Adipocyte (in vitro differentiated cells): ENCODE measurements around the gene DNAJC22.

Experiments used
- DNase-seq: peaks from one replicate; pipeline ENCODE4 v3.0.0-alpha.2; 2015; ENCODE audit warnings: low read depth
- H3K27me3 ChIP-seq: replicated peaks from 2 replicates; pipeline ENCODE4 v1.7.0; 2013; ENCODE audit warnings: mild to moderate bottlenecking, low read length, moderate library complexity; ENCODE audit not compliant: control insufficient read depth, insufficient read depth
- H3K36me3 ChIP-seq: 2 replicates; pipeline ENCODE4 v1.7.0; 2013; ENCODE audit warnings: low read length, mild to moderate bottlenecking, moderate library complexity; ENCODE audit not compliant: control insufficient read depth, insufficient read depth, severe bottlenecking
- H3K4me1 ChIP-seq: 2 replicates; pipeline ENCODE4 v1.7.0; 2013; ENCODE audit warnings: mild to moderate bottlenecking, low read length, moderate library complexity; ENCODE audit not compliant: control insufficient read depth, insufficient read depth
- H3K4me3 ChIP-seq: 2 replicates; pipeline ENCODE4 v1.7.0; 2013; ENCODE audit warnings: mild to moderate bottlenecking, low read length, moderate library complexity
- H3K9ac ChIP-seq: 2 replicates; pipeline ENCODE4 v1.7.0; 2013; ENCODE audit warnings: mild to moderate bottlenecking, low read length, moderate library complexity
- H3K9me3 ChIP-seq: 2 replicates; pipeline ENCODE4 v1.7.0; 2013; ENCODE audit warnings: mild to moderate bottlenecking, low read length, moderate library complexity; ENCODE audit not compliant: control insufficient read depth

The DNAJC22 gene

GRCh38 chr12:49322367-49322707 lies 24.4 kb upstream of the DNAJC22 start:
- H3K9ac ChIP-seq = peak overlapping the region; percentile 88
- DNase-seq = no peak
- peak overlapping the region; percentile 89 for H3K4me3 ChIP-seq
- peaks cover 10% of the 10 kb centered on the region for H3K4me1 ChIP-seq
- no peaks in the 10 kb centered on the region for H3K27me3 ChIP-seq
- H3K36me3 ChIP-seq = no peaks in the 10 kb centered on the region
- H3K9me3 ChIP-seq = no peaks in the 10 kb centered on the region

- peaks cover 10% of the 10 kb centered on the region for H3K4me1 ChIP-seq
- H3K27me3 ChIP-seq = no peaks in the 10 kb centered on the region
- H3K36me3 ChIP-seq = no peaks in the 10 kb centered on the region
- H3K4me3 ChIP-seq = peak within 1 kb of the TSS; percentile 89
- H3K9ac ChIP-seq = peak within 1 kb of the TSS; percentile 88
- DNase-seq = peak; percentile 100
- H3K9me3 ChIP-seq = no peaks in the 10 kb centered on the region
Observed at GRCh38 chr12:49322708-49323523, 23.8 kb upstream of the DNAJC22 start, which contains the start of gene TROAP. Gene TROAP, plus strand, starts transcription at chr12:49323255. Its CDS starts 354 bp downstream, at chr12:49323609.

- Histone ChIP-seq H3K4me3 (peak overlapping the region; percentile 89), H3K4me1 (peaks cover 10% of the 10 kb centered on the region), H3K9me3 (no peaks in the 10 kb centered on the region), H3K36me3 (no peaks in the 10 kb centered on the region), H3K9ac (peak overlapping the region; percentile 58), H3K27me3 (no peaks in the 10 kb centered on the region)
- no peak for DNase-seq
Observed at GRCh38 chr12:49323524-49324097, 23.1 kb upstream of the DNAJC22 start.

GRCh38 chr12:49325606-49326005 lies 21.1 kb upstream of the DNAJC22 start:
- Histone ChIP-seq H3K4me3 (no peak overlapping the region), H3K36me3 (no peaks in the 10 kb centered on the region), H3K4me1 (peaks cover 10% of the 10 kb centered on the region), H3K9me3 (no peaks in the 10 kb centered on the region), H3K9ac (no peak overlapping the region), H3K27me3 (no peaks in the 10 kb centered on the region)
- DNase-seq = no peak

GRCh38 chr12:49327368-49327767 lies 19.3 kb upstream of the DNAJC22 start:
- Histone ChIP-seq H3K27me3 (peaks cover 7% of the 10 kb centered on the region), H3K9me3 (no peaks in the 10 kb centered on the region), H3K9ac (no peak overlapping the region), H3K36me3 (no peaks in the 10 kb centered on the region), H3K4me3 (no peak overlapping the region), H3K4me1 (peaks cover 12% of the 10 kb centered on the region)
- no peak for DNase-seq

- no peaks in the 10 kb centered on the region for H3K9me3 ChIP-seq
- peaks cover 11% of the 10 kb centered on the region for H3K4me1 ChIP-seq
- H3K36me3 ChIP-seq = no peaks in the 10 kb centered on the region
- no peak overlapping the region for H3K9ac ChIP-seq
- H3K27me3 ChIP-seq = peaks cover 7% of the 10 kb centered on the region
- no peak for DNase-seq
- no peak overlapping the region for H3K4me3 ChIP-seq
Observed at GRCh38 chr12:49327887-49328286, 18.8 kb upstream of the DNAJC22 start.

GRCh38 chr12:49328816-49329215 lies 17.9 kb upstream of the DNAJC22 start:
- Histone ChIP-seq H3K9me3 (no peaks in the 10 kb centered on the region), H3K9ac (no peak overlapping the region), H3K27me3 (peaks cover 7% of the 10 kb centered on the region), H3K4me1 (peaks cover 6% of the 10 kb centered on the region), H3K4me3 (no peak overlapping the region), H3K36me3 (no peaks in the 10 kb centered on the region)
- no peak for DNase-seq

GRCh38 chr12:49330032-49330619 lies 16.6 kb upstream of the DNAJC22 start:
- H3K36me3 ChIP-seq = no peaks in the 10 kb centered on the region

GRCh38 chr12:49330631-49331379 lies 15.9 kb upstream of the DNAJC22 start:
- H3K4me3 ChIP-seq = no peak overlapping the region

More at GRCh38 chr12:49330032-49330619, 16.6 kb upstream of the DNAJC22 start:
- peaks cover 19% of the 10 kb centered on the region for H3K27me3 ChIP-seq
- H3K4me3 ChIP-seq = no peak overlapping the region
- no peak for DNase-seq
- no peaks in the 10 kb centered on the region for H3K9me3 ChIP-seq
- no peak overlapping the region for H3K9ac ChIP-seq
- peaks cover 6% of the 10 kb centered on the region for H3K4me1 ChIP-seq

GRCh38 chr12:49331380-49332222 lies 15.1 kb upstream of the DNAJC22 start:
- H3K4me3 ChIP-seq = no peak overlapping the region
- no peaks in the 10 kb centered on the region for H3K36me3 ChIP-seq
- peak; percentile 87 for DNase-seq
- H3K27me3 ChIP-seq = peaks cover 33% of the 10 kb centered on the region
- no peak overlapping the region for H3K9ac ChIP-seq
- no peaks in the 10 kb centered on the region for H3K9me3 ChIP-seq
- peaks cover 6% of the 10 kb centered on the region for H3K4me1 ChIP-seq

More at GRCh38 chr12:49330631-49331379, 15.9 kb upstream of the DNAJC22 start:
- Histone ChIP-seq H3K36me3 (no peaks in the 10 kb centered on the region), H3K4me1 (peaks cover 6% of the 10 kb centered on the region), H3K27me3 (peaks cover 25% of the 10 kb centered on the region), H3K9me3 (no peaks in the 10 kb centered on the region), H3K9ac (no peak overlapping the region)
- no peak for DNase-seq
